Immature natural killer cell (primary cell): ENCODE results near the gene AHI1. TPM values are rescaled to one million over a fixed set of nuclear protein-coding genes. Genes with fewer than 3 reads are reported as not detected.

Experiments
- DNase-seq, 3 donors: peaks; one replicate each; pipeline ENCODE4 v3.0.0; 2022; ENCODE audit warnings: mixed read lengths in 1 of 3
- H3K27ac Mint-ChIP-seq, 6 donors: one replicate each; pipeline ENCODE4 v1.8.0; 2020; ENCODE audit warnings: mixed read lengths in 6 of 6, mild to moderate bottlenecking in 5 of 6, inconsistent platforms in 4 of 6, moderate library complexity in 3 of 6
- H3K27me3 Mint-ChIP-seq, 3 donors: one replicate each; pipeline ENCODE4 v1.8.0; 2020 to 2021; ENCODE audit warnings: low read depth in 3 of 3, mild to moderate bottlenecking in 3 of 3, mixed read lengths in 3 of 3, moderate library complexity in 3 of 3, inconsistent platforms in 1 of 3
- H3K36me3 Mint-ChIP-seq, 3 donors: one replicate each; pipeline ENCODE4 v1.8.0; 2020; ENCODE audit warnings: mixed read lengths in 3 of 3, inconsistent platforms in 2 of 3, mild to moderate bottlenecking in 2 of 3
- H3K4me1 Mint-ChIP-seq, 2 donors: one replicate each; pipeline ENCODE4 v1.8.0; 2020; ENCODE audit warnings: inconsistent platforms in 2 of 2, mild to moderate bottlenecking in 2 of 2, mixed read lengths in 2 of 2, moderate library complexity in 1 of 2
- H3K4me3 Mint-ChIP-seq, 5 donors: one replicate each; pipeline ENCODE4 v1.8.0; 2020; ENCODE audit warnings: mild to moderate bottlenecking in 5 of 5, mixed read lengths in 5 of 5, inconsistent platforms in 3 of 5, moderate library complexity in 3 of 5
- H3K9me3 Mint-ChIP-seq, 6 donors: one replicate each; pipeline ENCODE4 v1.8.0; 2020; ENCODE audit warnings: mild to moderate bottlenecking in 6 of 6, mixed read lengths in 6 of 6, inconsistent platforms in 4 of 6, moderate library complexity in 3 of 6
- polyA plus RNA-seq, 3 donors: library from polyadenylated mRNA; unstranded; fragments of 300-500 nt; fragmentation: Illumina TruSeq; gene quantifications; one replicate each; pipeline ENCODE4 v1.2.3, GENCODE V29; 2021

The AHI1 gene
- 1 to 10 TPM; 1.5 to 4.9 (median 4.5) TPM for polyA plus RNA-seq

DNA sequence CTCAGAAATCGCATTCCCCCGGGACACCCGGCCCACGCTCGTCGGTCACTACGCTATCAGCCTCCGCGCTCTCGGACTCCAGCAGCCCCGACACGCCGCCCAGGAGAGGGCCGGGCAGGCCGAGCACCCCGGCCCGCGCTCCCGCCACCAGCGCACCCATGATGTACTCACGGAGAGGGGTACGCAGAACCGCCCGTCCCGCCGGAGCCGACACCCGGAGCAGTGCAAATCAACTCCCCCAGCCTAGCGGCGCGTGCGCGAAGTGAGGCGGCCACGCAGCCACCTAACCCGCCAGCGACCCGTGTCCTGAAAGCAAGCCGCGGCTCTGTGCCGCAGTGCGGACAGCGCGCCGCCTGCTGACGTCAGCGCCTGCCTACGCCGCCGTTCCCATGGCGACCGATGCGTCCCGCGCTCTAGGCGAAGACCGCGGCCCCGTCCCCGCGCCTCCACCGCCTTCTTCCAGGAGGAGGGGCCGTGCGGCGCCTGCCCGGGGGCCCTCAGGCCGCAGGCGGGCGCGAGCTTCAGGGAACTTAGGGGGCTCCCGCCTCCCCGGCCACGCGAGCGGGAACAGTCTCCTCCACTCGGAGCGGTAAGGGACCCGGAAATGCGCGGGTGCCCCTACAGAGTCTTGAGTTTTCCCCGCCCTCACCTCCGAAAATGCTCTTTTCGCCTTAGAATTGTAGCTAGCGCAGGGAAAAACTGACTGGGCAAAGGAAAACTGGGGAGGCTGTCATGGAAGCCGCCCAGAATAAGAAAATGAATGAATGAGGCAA, at the start of gene AHI1:
AHI1 (minus strand) TSS at position 329 of the 773 bp plus-strand sequence. CDS start 5,503 bp downstream, outside the sequence.
- Mint-ChIP-seq H3K4me3 (peak within 1 kb of the TSS in 3 of 5 donors; percentile 28 to 42 (median 33)), H3K4me1 (peaks cover 6 to 12% of the 10 kb centered on the region in 2 donors), H3K9me3 (no peaks in the 10 kb centered on the region), H3K36me3 (peaks cover 0 to 4% (median 0%) of the 10 kb centered on the region in 3 donors), H3K27ac (peak within 1 kb of the TSS in 1 of 6 donors; percentile 86), H3K27me3 (peaks cover 0 to 7% (median 0%) of the 10 kb centered on the region in 3 donors)
- DNase-seq, result peak; percentile 89 to 97 (median 95)

DNA sequence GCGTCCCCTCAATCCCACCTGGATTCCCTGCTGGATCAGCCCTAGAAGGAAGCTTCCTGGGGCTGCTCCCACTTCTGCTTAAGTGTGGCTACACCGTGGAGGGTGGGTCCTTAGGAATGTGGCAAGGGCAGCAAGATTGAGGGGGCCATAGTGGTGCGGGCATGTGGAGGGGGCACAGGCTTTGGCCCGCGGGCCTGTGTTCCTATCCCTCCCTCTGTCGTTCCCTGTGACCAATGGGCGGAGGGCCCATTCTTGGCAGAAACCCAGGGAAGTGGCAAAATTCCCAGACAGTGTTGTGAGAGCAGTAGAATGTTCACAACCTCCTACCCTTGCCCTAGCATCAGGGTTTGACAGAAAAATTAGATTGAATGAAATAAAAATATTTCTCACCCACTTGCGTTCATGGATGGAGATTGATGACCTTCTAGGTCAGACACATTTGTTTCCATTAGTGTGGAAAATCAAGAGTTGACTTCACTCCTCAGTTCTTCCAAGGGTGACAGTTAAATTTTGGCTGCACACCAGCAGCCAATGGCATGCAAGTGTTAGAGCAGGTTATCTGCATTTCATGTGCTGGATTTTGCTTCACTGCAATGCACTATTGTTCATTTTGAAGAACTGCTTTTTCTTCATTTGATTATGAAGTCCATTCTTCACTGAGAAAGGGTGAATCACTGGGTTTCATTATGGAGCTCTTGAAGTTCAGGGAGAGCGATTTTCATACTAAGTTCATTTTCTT, 49.3 kb upstream of the AHI1 start:
- no peaks in the 10 kb centered on the region for H3K36me3 Mint-ChIP-seq
- no peaks in the 10 kb centered on the region for H3K4me1 Mint-ChIP-seq
- H3K27ac Mint-ChIP-seq, result no peak overlapping the region
- peaks cover 0 to 4% (median 2%) of the 10 kb centered on the region in 3 donors for H3K27me3 Mint-ChIP-seq
- no peaks in the 10 kb centered on the region for H3K9me3 Mint-ChIP-seq
- H3K4me3 Mint-ChIP-seq, result no peak overlapping the region
- DNase-seq, result no peak

DNA sequence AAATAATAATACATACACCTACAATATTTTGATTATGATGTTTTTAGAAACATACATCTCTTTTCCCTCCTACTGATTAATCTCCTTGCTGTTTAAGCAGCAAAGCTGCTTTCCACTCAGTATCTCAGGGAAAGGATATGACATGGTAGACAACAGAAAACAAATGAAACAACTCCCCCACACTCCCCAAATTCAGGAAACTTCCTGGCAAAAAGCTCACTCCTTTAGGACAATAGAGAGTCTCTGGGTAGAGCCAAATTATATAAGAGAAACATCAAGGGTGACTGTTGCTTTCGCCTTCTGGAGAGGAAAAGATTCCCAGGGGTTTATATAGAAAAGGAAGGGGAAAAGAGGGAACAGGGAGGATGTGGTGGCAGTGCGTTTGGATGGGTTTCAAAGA, 48.7 kb upstream of the AHI1 start:
- H3K4me3 Mint-ChIP-seq, result no peak overlapping the region
- H3K4me1 Mint-ChIP-seq, result no peaks in the 10 kb centered on the region
- DNase-seq, result no peak
- H3K9me3 Mint-ChIP-seq, result no peaks in the 10 kb centered on the region
- H3K27me3 Mint-ChIP-seq, result peaks cover 0 to 4% (median 4%) of the 10 kb centered on the region in 3 donors
- H3K27ac Mint-ChIP-seq, result no peak overlapping the region
- no peaks in the 10 kb centered on the region for H3K36me3 Mint-ChIP-seq

GRCh38 chr6:135540207-135540840, 42.8 kb upstream of the AHI1 start:
- Mint-ChIP-seq H3K27me3 (peaks cover 0 to 4% (median 2%) of the 10 kb centered on the region in 3 donors), H3K4me1 (peaks cover 29 to 30% of the 10 kb centered on the region in 2 donors), H3K36me3 (peaks cover 0 to 4% (median 0%) of the 10 kb centered on the region in 3 donors), H3K9me3 (no peaks in the 10 kb centered on the region), H3K27ac (no peak overlapping the region), H3K4me3 (no peak overlapping the region)
- DNase-seq, result no peak

DNA sequence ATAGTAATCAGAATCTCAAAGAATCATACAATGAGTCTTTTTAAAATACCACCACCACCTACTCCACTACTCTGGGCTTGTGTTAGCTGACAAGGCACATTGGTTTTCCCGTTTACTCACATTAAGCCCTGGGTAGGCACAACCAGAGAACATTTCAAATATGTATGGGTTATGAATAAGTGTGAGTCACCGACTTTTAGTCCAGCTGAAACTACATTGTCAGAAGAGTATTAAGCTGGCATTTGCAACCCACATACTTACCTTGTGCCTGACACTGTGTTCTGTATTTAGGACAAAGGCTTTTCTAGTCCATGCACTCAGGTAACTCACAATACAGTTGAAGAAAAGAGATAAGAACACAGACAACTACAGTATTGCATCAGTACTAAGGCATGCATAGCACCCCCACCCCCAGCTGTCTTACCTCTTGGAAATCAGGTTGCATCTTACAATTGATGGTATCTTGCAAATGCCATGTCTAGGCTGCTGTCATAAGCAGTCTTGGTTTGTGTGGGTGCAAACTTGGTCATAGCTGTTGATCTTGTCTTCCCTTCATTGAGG, 40.3 kb upstream of the AHI1 start:
- no peaks in the 10 kb centered on the region for H3K9me3 Mint-ChIP-seq
- peak overlapping the region; percentile 47 to 91 (median 66) for H3K27ac Mint-ChIP-seq
- peaks cover 0 to 6% (median 2%) of the 10 kb centered on the region in 3 donors for H3K27me3 Mint-ChIP-seq
- DNase-seq, result peak; percentile 59 to 74 (median 73)
- H3K36me3 Mint-ChIP-seq, result peaks cover 0 to 4% (median 0%) of the 10 kb centered on the region in 3 donors
- H3K4me3 Mint-ChIP-seq, result peak overlapping the region in 3 of 5 donors; percentile 1 to 78 (median 59)
- peaks cover 29 to 30% of the 10 kb centered on the region in 2 donors for H3K4me1 Mint-ChIP-seq

GRCh38 chr6:135535989-135536414, 38.5 kb upstream of the AHI1 start:
- Mint-ChIP-seq H3K27ac (peak overlapping the region; percentile 25 to 82 (median 49)), H3K4me3 (peak overlapping the region; percentile 57 to 73 (median 59)), H3K27me3 (peaks cover 0 to 2% (median 0%) of the 10 kb centered on the region in 3 donors), H3K9me3 (no peaks in the 10 kb centered on the region), H3K4me1 (peaks cover 29 to 30% of the 10 kb centered on the region in 2 donors), H3K36me3 (peaks cover 0 to 4% (median 0%) of the 10 kb centered on the region in 3 donors)
- peak; percentile 46 to 63 (median 60) for DNase-seq

GRCh38 chr6:135534773-135535380, 37.3 kb upstream of the AHI1 start:
- H3K4me1 Mint-ChIP-seq, result peaks cover 29 to 30% of the 10 kb centered on the region in 2 donors

GRCh38 chr6:135532559-135532958, 35.0 kb upstream of the AHI1 start:
- DNase-seq, result no peak
- Mint-ChIP-seq H3K36me3 (no peaks in the 10 kb centered on the region), H3K9me3 (no peaks in the 10 kb centered on the region), H3K27ac (peak overlapping the region in 1 of 6 donors; percentile 55), H3K27me3 (peaks cover 0 to 2% (median 0%) of the 10 kb centered on the region in 3 donors), H3K4me1 (peaks cover 13 to 20% of the 10 kb centered on the region in 2 donors), H3K4me3 (peak overlapping the region in 1 of 5 donors; percentile 36)

More at GRCh38 chr6:135534773-135535380, 37.3 kb upstream of the AHI1 start:
- DNase-seq, result no peak
- H3K27me3 Mint-ChIP-seq, result peaks cover 0 to 2% (median 0%) of the 10 kb centered on the region in 3 donors
- no peak overlapping the region for H3K27ac Mint-ChIP-seq
- H3K4me3 Mint-ChIP-seq, result no peak overlapping the region
- peaks cover 0 to 4% (median 0%) of the 10 kb centered on the region in 3 donors for H3K36me3 Mint-ChIP-seq
- H3K9me3 Mint-ChIP-seq, result no peaks in the 10 kb centered on the region

DNA sequence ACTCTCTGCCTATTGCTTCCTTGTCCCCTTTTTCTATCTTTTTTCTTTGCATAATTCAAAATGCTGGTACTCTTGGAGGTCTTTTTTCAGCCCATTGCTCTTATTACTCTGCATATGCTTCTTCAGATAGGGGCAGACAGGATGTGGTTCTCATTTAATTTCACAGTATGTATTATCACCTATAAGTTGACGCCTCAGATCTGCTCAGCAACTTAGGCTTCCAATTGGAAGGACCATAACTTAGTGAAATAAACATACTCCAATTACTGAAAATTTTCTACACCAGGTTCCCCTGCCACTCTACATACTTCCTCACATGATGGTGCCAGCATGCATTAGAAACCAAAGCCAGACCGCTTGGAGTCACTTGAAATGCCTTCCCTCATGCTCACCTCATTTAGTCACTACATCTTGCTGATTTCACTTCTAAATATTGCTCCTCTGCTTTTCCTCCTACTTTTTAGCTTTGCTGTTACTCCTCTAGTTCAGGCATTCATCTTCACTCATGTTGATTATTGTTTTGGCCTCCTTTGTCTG, 34.5 kb upstream of the AHI1 start:
- H3K27me3 Mint-ChIP-seq, result peaks cover 0 to 2% (median 0%) of the 10 kb centered on the region in 3 donors
- no peaks in the 10 kb centered on the region for H3K36me3 Mint-ChIP-seq
- H3K4me1 Mint-ChIP-seq, result peaks cover 8 to 15% of the 10 kb centered on the region in 2 donors
- H3K27ac Mint-ChIP-seq, result no peak overlapping the region
- H3K4me3 Mint-ChIP-seq, result no peak overlapping the region
- peak in 2 of 3 donors; percentile 42 to 43 for DNase-seq
- no peaks in the 10 kb centered on the region for H3K9me3 Mint-ChIP-seq

GRCh38 chr6:135530113-135530512, 32.6 kb upstream of the AHI1 start:
- Mint-ChIP-seq H3K36me3 (no peaks in the 10 kb centered on the region), H3K27me3 (peaks cover 0 to 2% (median 0%) of the 10 kb centered on the region in 3 donors), H3K4me1 (no peaks in the 10 kb centered on the region), H3K9me3 (no peaks in the 10 kb centered on the region), H3K4me3 (no peak overlapping the region), H3K27ac (no peak overlapping the region)
- DNase-seq, result no peak

DNA sequence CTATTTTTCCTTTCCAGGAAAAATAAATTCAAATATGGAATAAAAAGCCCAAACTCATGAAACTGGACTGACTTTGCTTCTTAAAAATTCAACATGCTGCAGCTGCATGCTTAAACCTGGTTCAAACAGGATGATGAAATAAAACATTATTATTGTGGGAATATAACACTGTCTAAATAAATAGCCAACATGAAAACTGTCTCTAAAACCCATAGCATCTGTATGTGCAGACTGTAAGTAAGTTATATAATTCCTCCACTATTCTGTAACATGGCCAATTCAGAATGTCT, 30.4 kb upstream of the AHI1 start:
- no peaks in the 10 kb centered on the region for H3K9me3 Mint-ChIP-seq
- no peak overlapping the region for H3K27ac Mint-ChIP-seq
- no peak for DNase-seq
- H3K27me3 Mint-ChIP-seq, result no peaks in the 10 kb centered on the region
- H3K4me1 Mint-ChIP-seq, result no peaks in the 10 kb centered on the region
- H3K4me3 Mint-ChIP-seq, result no peak overlapping the region
- no peaks in the 10 kb centered on the region for H3K36me3 Mint-ChIP-seq

DNA sequence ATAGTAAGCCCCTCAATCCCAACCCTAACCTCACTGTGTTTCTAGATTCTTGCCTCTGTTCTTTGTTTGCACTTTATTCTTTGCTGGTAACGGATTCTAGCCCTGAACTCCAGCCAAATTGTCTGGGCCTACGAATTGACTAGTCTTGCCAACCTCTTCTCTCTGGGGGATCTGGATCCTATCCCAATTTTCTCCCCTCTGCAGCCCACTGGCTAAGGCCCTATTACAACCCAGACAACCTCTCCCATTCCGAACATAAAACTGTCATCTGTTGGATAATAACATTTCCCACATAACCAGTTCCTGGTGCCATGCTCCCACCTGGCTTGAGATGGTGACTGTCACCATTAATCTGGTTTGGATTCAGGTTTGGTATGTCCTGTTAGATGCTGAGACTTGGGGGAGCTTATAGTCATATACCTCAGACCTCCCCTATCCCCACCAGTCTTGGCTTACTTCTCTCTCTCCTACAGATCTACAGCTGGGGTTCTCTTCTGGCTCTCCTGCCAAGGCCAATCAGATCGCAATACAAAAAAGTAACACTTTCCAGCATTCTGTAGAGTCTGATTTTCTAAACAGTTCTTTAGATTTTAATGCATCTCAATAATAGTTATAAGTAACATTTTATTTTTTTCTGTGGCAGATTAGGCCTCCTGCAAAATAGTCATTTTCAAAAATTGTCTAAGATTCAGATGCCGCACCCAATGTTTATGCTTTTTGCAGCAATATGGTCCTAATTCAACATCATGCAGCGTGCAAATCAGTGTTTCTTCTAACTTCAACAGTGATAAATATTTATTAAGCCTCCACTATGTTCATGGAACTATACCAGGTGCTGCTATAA, 29.8 kb upstream of the AHI1 start:
- no peaks in the 10 kb centered on the region for H3K9me3 Mint-ChIP-seq
- H3K27me3 Mint-ChIP-seq, result no peaks in the 10 kb centered on the region
- H3K27ac Mint-ChIP-seq, result no peak overlapping the region
- no peak overlapping the region for H3K4me3 Mint-ChIP-seq
- H3K4me1 Mint-ChIP-seq, result no peaks in the 10 kb centered on the region
- DNase-seq, result no peak
- H3K36me3 Mint-ChIP-seq, result no peaks in the 10 kb centered on the region
